ENCODE measurements around the gene LCN15.

GRCh38 chr9:136721339-136722092 lies 42.8 kb downstream of the LCN15 start:
- no peak for TF ChIP-seq POLR2A (IDR thresholded peaks at IDR 0.05)
- no peak for TF ChIP-seq CTCF (IDR thresholded peaks at IDR 0.05)
